Measurements from ENCODE around the gene HOXC5.

GRCh38 chr12:53985994-53986685, 46.7 kb upstream of the HOXC5 start:
- TF ChIP-seq, protein P1, sequence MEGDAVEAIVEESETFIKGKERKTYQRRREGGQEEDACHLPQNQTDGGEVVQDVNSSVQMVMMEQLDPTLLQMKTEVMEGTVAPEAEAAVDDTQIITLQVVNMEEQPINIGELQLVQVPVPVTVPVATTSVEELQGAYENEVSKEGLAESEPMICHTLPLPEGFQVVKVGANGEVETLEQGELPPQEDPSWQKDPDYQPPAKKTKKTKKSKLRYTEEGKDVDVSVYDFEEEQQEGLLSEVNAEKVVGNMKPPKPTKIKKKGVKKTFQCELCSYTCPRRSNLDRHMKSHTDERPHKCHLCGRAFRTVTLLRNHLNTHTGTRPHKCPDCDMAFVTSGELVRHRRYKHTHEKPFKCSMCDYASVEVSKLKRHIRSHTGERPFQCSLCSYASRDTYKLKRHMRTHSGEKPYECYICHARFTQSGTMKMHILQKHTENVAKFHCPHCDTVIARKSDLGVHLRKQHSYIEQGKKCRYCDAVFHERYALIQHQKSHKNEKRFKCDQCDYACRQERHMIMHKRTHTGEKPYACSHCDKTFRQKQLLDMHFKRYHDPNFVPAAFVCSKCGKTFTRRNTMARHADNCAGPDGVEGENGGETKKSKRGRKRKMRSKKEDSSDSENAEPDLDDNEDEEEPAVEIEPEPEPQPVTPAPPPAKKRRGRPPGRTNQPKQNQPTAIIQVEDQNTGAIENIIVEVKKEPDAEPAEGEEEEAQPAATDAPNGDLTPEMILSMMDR (IDR thresholded peaks at IDR 0.05): no peak
- TF ChIP-seq POLR2A (IDR thresholded peaks at IDR 0.05; ENCODE audit: low read length): no peak
- no peak for TF ChIP-seq GATA3 (IDR thresholded peaks at IDR 0.05; ENCODE audit: borderline replicate concordance)
- no peak for TF ChIP-seq POLR2AphosphoS2 (conservative IDR thresholded peaks at IDR 0.05; ENCODE audit: low read length)
- TF ChIP-seq CBX8 (IDR thresholded peaks at IDR 0.05): no peak
- TF ChIP-seq MYC (IDR thresholded peaks at IDR 0.05; ENCODE audit: borderline replicate concordance, low read length): no peak
- no peak for TF ChIP-seq MAX (IDR thresholded peaks at IDR 0.05)
- no peak for TF ChIP-seq NR3C1 (IDR thresholded peaks at IDR 0.05)
- no peak for TF ChIP-seq NFE2L2 (conservative IDR thresholded peaks at IDR 0.05; ENCODE audit: low read length)
- no peak for TF ChIP-seq MAZ (IDR thresholded peaks at IDR 0.05; ENCODE audit: borderline replicate concordance, low read depth, low read length)
